Ovary (tissue), 3 donors: ENCODE measurements around the gene PCYT1A.

Source experiments
- CTCF ChIP-seq, 3 donors: fragments of 450-650 bp in 2 of 3; fragments of 200-600 bp in 1 of 3; IDR thresholded peaks; one replicate each; pipeline versions ENCODE4 v1.5.1 to v1.8.0; 2016 to 2022; ENCODE audit warnings: antibody characterized with exemption in 3 of 3, mild to moderate bottlenecking in 1 of 3
- POLR2A ChIP-seq: fragments of 450-650 bp; IDR thresholded peaks from one replicate; pipeline ENCODE4 v1.6.1; 2017; ENCODE audit warnings: antibody characterized with exemption, mild to moderate bottlenecking, moderate library complexity
- donor health status: DM: no; HTN: no; CAD: no.

GRCh38 chr3:196263819-196264218 is 23.7 kb downstream of the PCYT1A start:
- TF ChIP-seq POLR2A (no peak), CTCF (IDR thresholded peaks at IDR 0.05) (no peak)
